C4-2B (cell line): Measurements from ENCODE around the gene ITSN1.

Experiments used
- H3K27ac ChIP-seq: fragments of 450-650 bp; 2 replicates; pipeline ENCODE4 v1.5.1; 2017
- CTCF ChIP-seq: fragments of 450-650 bp; conservative IDR thresholded peaks from 2 replicates; pipeline ENCODE4 v1.5.1; 2017; ENCODE audit warnings: mild to moderate bottlenecking
- ZFX ChIP-seq: fragments of 450-650 bp; IDR thresholded peaks from 2 replicates; pipeline ENCODE4 v1.6.1; 2017

ITSN1 gene

GRCh38 chr21:33835920-33836319 lies 193.6 kb downstream of the ITSN1 start:
- TF ChIP-seq CTCF, result no peak
- TF ChIP-seq ZFX, result no peak
- H3K27ac ChIP-seq, result no peak overlapping the region

GRCh38 chr21:33836408-33836807 lies 194.1 kb downstream of the ITSN1 start:
- no peak overlapping the region for H3K27ac ChIP-seq
- no peak for TF ChIP-seq ZFX
- no peak for TF ChIP-seq CTCF

- TF ChIP-seq ZFX (no peak), CTCF (no peak)
- no peak overlapping the region for H3K27ac ChIP-seq
Measured at GRCh38 chr21:33839167-33839716, 196.9 kb downstream of the ITSN1 start.

GRCh38 chr21:33839806-33840205 lies 197.5 kb downstream of the ITSN1 start:
- TF ChIP-seq ZFX, result no peak
- no peak for TF ChIP-seq CTCF
- H3K27ac ChIP-seq, result no peak overlapping the region

GRCh38 chr21:33840771-33841170 lies 198.5 kb downstream of the ITSN1 start:
- TF ChIP-seq ZFX, result no peak
- TF ChIP-seq CTCF, result no peak
- no peak overlapping the region for H3K27ac ChIP-seq

- H3K27ac ChIP-seq, result no peak overlapping the region
- TF ChIP-seq CTCF (no peak), ZFX (no peak)
Measured at GRCh38 chr21:33841561-33841960, 199.3 kb downstream of the ITSN1 start.

GRCh38 chr21:33843216-33843615 lies 200.9 kb downstream of the ITSN1 start:
- no peak overlapping the region for H3K27ac ChIP-seq
- TF ChIP-seq CTCF, result no peak
- no peak for TF ChIP-seq ZFX
